Stimulated activated CD8-positive, alpha-beta memory T cell treated with anti-CD3 and anti-CD28 coated beads, Interleukin-2, amount 100 ng/mL, for 1 hour (primary cell): Measurements from ENCODE around the gene AGAP1.
"Not testable (repeated sequence)": the region's sequence is repeated elsewhere in the genome, so short reads cannot be mapped to it uniquely, and the experiment has no call there.

ENCODE experiments used
- DNase-seq, 2 donors: peaks; one replicate each; pipeline ENCODE4 v3.0.0-alpha.2; 2020; ENCODE audit warnings: low read depth in 2 of 2

The AGAP1 gene

DNA sequence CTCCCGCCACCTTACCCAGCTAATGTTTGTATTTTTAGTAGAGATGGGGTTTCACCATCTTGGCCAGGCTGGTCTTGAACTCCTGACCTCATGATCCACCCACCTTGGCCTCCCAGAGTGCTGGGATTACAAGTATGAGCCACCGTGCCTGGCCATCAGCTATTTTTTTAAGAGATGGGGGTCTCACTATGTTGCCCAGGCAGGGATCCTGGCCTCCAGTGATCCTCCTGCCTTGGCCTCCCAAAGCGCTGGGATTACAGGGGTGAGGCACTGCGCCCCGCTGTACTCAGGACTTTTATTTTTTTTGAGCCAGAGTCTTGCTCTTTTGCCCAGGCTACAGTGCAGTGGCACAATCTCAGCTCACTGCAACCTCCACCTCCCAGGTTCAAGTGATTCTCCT, 569.0 kb downstream of the AGAP1 start:
- not testable (repeated sequence) for DNase-seq

DNA sequence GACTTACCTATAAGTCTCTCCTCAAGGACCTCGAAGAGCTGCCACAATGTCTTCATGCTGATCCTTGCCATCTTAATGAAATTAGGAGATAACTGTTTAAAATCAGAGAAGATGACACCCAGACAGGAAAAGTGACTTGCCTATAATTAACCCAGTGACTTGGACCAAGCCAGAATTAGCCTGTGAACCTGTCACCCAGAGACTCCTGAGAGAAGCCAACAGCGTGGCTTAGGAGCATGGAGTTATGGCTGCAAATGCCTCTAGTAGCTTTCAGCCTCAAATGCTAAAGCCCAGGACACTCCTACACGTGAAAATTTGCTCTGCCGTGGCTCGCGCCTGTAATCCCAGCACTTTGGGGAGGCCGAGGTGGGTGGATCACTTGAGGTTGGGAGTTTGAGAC, 570.2 kb downstream of the AGAP1 start:
- DNase-seq, result no peak

- no peak for DNase-seq
Observed at GRCh38 chr2:236065314-236066160, 571.7 kb downstream of the AGAP1 start.

- no peak for DNase-seq
Observed at GRCh38 chr2:236070236-236070635, 576.4 kb downstream of the AGAP1 start.

GRCh38 chr2:236073246-236073645, 579.4 kb downstream of the AGAP1 start:
- no peak for DNase-seq

- DNase-seq, result no peak
Observed at GRCh38 chr2:236073867-236074655, 580.2 kb downstream of the AGAP1 start.

GRCh38 chr2:236075802-236076201, 582.0 kb downstream of the AGAP1 start:
- no peak for DNase-seq

DNA sequence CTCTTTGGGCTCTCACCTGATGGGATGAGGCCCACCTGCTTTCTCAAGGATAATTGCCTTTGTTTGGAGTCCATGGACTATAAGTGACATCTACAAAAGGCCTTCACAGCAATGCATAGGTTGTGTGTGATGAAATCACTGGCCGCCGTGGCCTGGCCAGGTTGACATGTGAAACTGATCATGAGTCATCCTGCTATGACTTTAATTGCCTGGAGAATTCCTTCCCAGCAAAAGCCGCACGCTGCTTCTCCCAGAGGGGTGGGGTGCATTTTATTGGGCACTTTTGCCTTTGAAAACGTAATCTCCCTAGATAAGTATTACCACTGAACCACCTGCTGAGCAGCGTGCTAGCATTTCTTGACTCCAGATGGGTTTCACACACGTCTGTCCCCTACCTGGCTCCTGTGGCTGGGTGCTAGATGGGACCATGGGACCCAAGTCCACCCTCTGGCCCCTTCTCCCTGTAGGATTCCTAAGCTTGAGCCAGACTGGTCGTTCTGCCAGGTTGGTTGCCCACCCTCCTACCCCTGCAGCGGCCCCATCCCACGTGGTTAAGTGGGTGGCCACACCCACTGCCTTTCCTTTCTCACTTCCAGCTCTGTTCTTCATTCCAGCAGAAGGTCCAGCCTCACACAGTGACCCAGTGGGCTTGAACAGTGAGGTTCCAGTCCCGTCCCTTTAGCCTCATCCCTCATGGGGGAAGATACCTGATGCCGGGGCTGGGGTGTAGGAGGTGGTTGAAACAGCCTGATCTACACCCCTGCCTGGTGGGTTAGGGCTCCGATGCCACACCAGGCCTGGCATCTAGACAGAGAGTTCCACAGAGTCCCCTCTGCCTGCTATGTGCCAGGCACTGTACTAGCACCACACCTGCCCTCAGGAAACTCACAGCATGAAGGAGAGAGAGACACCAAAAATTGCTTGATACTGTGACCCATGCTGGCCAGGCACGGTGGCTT, 584.7 kb downstream of the AGAP1 start:
- DNase-seq, result no peak

DNA sequence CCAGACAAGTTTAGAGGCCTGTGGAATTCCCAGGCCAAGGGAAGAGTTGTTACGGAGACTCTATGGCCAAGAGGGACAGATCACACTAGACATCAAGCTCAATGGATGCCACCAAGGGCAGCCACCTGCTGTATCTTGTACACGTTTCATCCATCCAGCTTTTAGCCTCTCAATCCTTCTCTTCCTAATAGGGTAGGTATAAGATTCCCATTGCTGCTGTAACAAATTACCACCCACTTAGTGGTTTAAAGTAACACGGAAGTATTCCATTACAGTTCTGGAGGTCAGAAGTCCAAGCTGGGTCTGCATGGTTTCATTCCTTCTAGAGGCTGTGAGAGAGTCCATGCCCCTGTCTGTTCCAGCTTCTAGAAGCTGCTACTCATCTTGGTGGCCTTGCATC, 586.6 kb downstream of the AGAP1 start:
- no peak for DNase-seq

DNA sequence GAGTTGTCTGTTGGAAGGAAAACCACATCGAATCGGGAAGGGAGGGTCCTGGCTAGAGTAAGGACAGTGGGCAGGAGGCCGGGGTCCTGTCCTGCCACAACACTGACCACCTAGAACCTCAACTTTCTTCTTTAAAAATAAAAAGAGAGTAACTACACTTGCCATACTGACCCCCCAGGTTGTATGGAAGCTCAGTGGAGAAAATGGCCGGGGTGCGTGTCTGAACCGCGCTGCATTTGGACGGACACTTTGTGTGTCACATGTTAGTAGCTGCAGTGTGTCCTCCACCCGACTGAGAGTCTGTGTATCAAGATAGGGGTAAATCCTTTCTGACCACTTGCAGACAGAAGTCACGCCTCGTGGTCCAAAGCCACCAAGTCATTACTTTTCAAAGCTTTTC, 587.3 kb downstream of the AGAP1 start:
- no peak for DNase-seq

DNA sequence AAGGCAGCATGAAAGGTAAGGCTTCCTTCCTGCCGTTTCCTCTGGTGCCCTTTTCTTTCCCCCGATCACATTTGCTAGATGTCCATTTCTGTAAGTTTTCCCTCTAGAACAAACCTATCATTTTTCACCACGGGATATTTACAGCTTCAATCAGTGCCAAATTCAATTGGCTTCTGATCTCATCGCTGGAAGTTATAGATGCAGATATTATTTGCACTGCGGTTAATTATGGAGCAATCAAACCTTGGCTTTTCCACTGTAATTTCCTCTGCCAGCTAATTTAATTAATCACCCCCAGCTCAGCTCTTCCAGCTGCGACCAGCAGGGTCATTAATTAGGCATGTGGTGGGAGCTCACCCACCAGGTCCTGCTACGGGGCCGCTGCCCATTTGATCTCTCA, 588.2 kb downstream of the AGAP1 start:
- no peak for DNase-seq

DNA sequence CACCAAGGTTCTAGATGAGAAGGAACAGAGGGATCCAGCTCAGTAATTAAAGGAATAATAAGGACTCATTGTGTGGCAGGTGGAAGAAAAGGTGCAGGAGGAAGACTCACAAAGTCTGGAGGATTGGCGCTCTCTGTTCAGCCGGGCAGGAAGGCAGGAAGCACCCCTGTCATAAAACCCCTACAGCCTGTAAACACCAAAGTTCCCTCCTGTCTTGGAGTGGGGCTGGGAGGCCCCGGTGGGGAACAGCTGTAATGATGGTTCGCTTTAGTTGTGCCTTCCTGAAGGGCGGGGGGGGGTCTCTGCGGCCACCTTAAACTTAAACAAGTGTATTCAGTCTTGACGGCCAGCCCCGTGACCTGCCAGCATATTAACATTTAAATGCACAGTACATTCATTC, 590.1 kb downstream of the AGAP1 start:
- no peak for DNase-seq

GRCh38 chr2:236085211-236085610, 591.4 kb downstream of the AGAP1 start:
- DNase-seq, result no peak

- DNase-seq, result no peak
Observed at GRCh38 chr2:236085647-236086046, 591.8 kb downstream of the AGAP1 start.

GRCh38 chr2:236086403-236086970, 592.6 kb downstream of the AGAP1 start:
- no peak for DNase-seq

- no peak for DNase-seq
Observed at GRCh38 chr2:236086971-236087465, 593.2 kb downstream of the AGAP1 start.

DNA sequence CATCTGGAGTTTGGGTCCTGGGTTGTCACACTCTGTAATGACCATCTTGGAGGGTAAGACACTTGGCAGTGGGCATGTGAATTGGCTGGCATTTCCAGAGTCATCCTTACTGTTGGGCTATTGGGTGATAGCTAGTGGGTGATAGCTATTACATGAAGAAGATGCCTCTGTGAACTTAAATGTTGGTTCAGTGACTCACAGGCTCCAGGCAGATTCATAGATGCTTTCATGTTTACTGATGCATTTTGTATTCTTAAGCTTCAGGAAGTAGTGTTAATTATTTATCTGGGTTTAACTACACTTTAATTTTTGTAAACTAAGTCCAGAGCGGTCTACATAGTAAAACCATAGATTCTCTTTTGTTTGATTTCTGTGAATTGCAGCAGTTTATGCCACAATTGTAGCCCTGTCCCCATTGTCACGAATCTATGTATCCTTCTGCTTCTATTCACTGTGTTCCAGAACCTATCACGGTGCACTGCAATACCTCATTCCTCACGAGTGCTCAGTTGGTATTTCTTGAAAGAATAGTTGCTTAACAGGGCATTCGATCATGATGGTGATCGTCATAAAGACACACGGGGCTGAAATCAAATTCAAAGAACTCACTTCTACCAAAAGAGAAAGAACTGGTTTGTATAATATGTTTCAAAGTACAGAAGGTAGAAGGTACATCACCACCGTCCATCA, 594.7 kb downstream of the AGAP1 start:
- no peak for DNase-seq

GRCh38 chr2:236089271-236090026, 595.6 kb downstream of the AGAP1 start:
- no peak for DNase-seq

- no peak for DNase-seq
Observed at GRCh38 chr2:236090027-236090382, 596.2 kb downstream of the AGAP1 start.

GRCh38 chr2:236090826-236091225, 597.0 kb downstream of the AGAP1 start:
- not testable (repeated sequence) for DNase-seq
